ENCODE measurements around the gene TYRO3. TPM values are rescaled to one million over a fixed set of nuclear protein-coding genes. Genes with fewer than 3 reads are reported as not detected.

TYRO3 gene
- total RNA-seq, 1 experiment from 2014 or later = 0.37 TPM

GRCh38 chr15:41557673-41558399 is 1.2 kb upstream of the TYRO3 start:
- no peaks in the 10 kb centered on the region for H3K79me2 ChIP-seq (ENCODE audit: low read length)
- H3K4me1 ChIP-seq (ENCODE audit: low read length) = peaks cover 26% of the 10 kb centered on the region
- H4K20me1 ChIP-seq (ENCODE audit: insufficient read depth, low read depth, low read length) = no peaks in the 10 kb centered on the region
- no peaks in the 10 kb centered on the region for H3K27me3 ChIP-seq (ENCODE audit: low read length)
- H3K36me3 ChIP-seq (ENCODE audit: insufficient read depth, low read length) = no peaks in the 10 kb centered on the region
- H2AFZ ChIP-seq (ENCODE audit: low read length) = peak overlapping the region; percentile 51; the same call in 1 of the 2 replicates
- H3K9ac ChIP-seq (ENCODE audit: low read length) = 0 out of 2 replicates have a peak overlapping the region, but pooled peaks have one; percentile 59
- H3K4me2 ChIP-seq (ENCODE audit: low read depth, low read length, poor library complexity, severe bottlenecking) = peak overlapping the region; percentile 84
- H3K9me2 ChIP-seq (replicated peaks; ENCODE audit: insufficient read depth, low read length) = no peaks in the 10 kb centered on the region
- H3K9me3 ChIP-seq (ENCODE audit: low read length) = no peaks in the 10 kb centered on the region
- no peak overlapping the region for H3K27ac ChIP-seq (ENCODE audit: low read length)
- DNase-seq = peak; percentile 92
- H3K4me3 ChIP-seq (ENCODE audit: low read length) = peak overlapping the region; percentile 68

DNA sequence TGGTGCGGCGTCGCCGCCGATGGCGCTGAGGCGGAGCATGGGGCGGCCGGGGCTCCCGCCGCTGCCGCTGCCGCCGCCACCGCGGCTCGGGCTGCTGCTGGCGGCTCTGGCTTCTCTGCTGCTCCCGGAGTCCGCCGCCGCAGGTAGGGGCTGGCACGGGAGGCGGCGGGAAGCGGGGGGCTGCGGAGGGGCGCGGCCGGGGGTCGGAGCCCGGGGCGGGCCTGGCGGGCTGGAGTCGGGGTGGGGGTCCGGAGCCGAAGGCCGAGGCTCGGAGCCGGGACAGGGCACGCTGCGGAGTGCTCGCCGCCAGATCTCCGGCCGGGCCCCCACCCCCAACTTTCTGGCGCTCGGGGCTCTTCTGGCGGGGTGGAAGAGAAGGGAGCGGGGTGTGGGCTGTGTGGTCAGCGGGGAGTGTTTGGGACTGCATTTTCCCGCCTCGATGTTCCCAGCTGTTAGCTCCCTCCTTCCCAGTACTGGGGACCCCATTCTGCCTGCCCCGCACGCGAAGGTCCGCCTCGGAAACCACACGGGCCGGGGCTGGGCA is 299 bp downstream of the TYRO3 start:
- Histone ChIP-seq H3K79me2 (ENCODE audit: low read length) (no peaks in the 10 kb centered on the region), H3K27me3 (ENCODE audit: low read length) (no peaks in the 10 kb centered on the region), H3K27ac (ENCODE audit: low read length) (no peak overlapping the region), H3K9me3 (ENCODE audit: low read length) (no peaks in the 10 kb centered on the region), H3K4me1 (ENCODE audit: low read length) (peaks cover 26% of the 10 kb centered on the region), H3K9me2 (replicated peaks; ENCODE audit: insufficient read depth, low read length) (no peaks in the 10 kb centered on the region), H4K20me1 (ENCODE audit: insufficient read depth, low read depth, low read length) (no peaks in the 10 kb centered on the region), H3K9ac (ENCODE audit: low read length) (peak overlapping the region; percentile 59), H3K36me3 (ENCODE audit: insufficient read depth, low read length) (no peaks in the 10 kb centered on the region), H3K4me3 (ENCODE audit: low read length) (peak overlapping the region; percentile 68; the same call in 1 of the 2 replicates), H3K4me2 (ENCODE audit: low read depth, low read length, poor library complexity, severe bottlenecking) (peak overlapping the region; percentile 84), H2AFZ (ENCODE audit: low read length) (no peak overlapping the region)
- DNase-seq = no peak

GRCh38 chr15:41560572-41560874 is 1.5 kb downstream of the TYRO3 start:
- Histone ChIP-seq H3K4me1 (ENCODE audit: low read length) (peaks cover 26% of the 10 kb centered on the region), H3K9me3 (ENCODE audit: low read length) (no peaks in the 10 kb centered on the region), H3K79me2 (ENCODE audit: low read length) (no peaks in the 10 kb centered on the region), H3K36me3 (ENCODE audit: insufficient read depth, low read length) (no peaks in the 10 kb centered on the region), H3K4me3 (ENCODE audit: low read length) (no peak overlapping the region), H4K20me1 (ENCODE audit: insufficient read depth, low read depth, low read length) (no peaks in the 10 kb centered on the region), H3K27me3 (ENCODE audit: low read length) (no peaks in the 10 kb centered on the region), H3K9me2 (replicated peaks; ENCODE audit: insufficient read depth, low read length) (no peaks in the 10 kb centered on the region), H3K9ac (ENCODE audit: low read length) (no peak overlapping the region), H2AFZ (ENCODE audit: low read length) (no peak overlapping the region), H3K27ac (ENCODE audit: low read length) (no peak overlapping the region), H3K4me2 (ENCODE audit: low read depth, low read length, poor library complexity, severe bottlenecking) (no peak overlapping the region)
- no peak for DNase-seq

- no peaks in the 10 kb centered on the region for H3K9me3 ChIP-seq (ENCODE audit: low read length)
- H3K4me2 ChIP-seq (ENCODE audit: low read depth, low read length, poor library complexity, severe bottlenecking) = no peak overlapping the region
- H3K9me2 ChIP-seq (replicated peaks; ENCODE audit: insufficient read depth, low read length) = no peaks in the 10 kb centered on the region
These were observed 2.2 kb downstream of the TYRO3 start for GRCh38 chr15:41561104-41561776.

GRCh38 chr15:41561777-41562145 is 2.7 kb downstream of the TYRO3 start:
- Histone ChIP-seq H3K9me3 (ENCODE audit: low read length) (no peaks in the 10 kb centered on the region), H3K9ac (ENCODE audit: low read length) (no peak overlapping the region), H3K9me2 (replicated peaks; ENCODE audit: insufficient read depth, low read length) (no peaks in the 10 kb centered on the region), H3K27me3 (ENCODE audit: low read length) (no peaks in the 10 kb centered on the region), H3K4me3 (ENCODE audit: low read length) (no peak overlapping the region), H3K4me2 (ENCODE audit: low read depth, low read length, poor library complexity, severe bottlenecking) (no peak overlapping the region), H3K27ac (ENCODE audit: low read length) (no peak overlapping the region), H4K20me1 (ENCODE audit: insufficient read depth, low read depth, low read length) (no peaks in the 10 kb centered on the region), H2AFZ (ENCODE audit: low read length) (no peak overlapping the region), H3K36me3 (ENCODE audit: insufficient read depth, low read length) (no peaks in the 10 kb centered on the region), H3K4me1 (ENCODE audit: low read length) (peaks cover 20% of the 10 kb centered on the region), H3K79me2 (ENCODE audit: low read length) (no peaks in the 10 kb centered on the region)
- no peak for DNase-seq

More at GRCh38 chr15:41561104-41561776, 2.2 kb downstream of the TYRO3 start:
- Histone ChIP-seq H3K36me3 (ENCODE audit: insufficient read depth, low read length) (no peaks in the 10 kb centered on the region), H3K27me3 (ENCODE audit: low read length) (no peaks in the 10 kb centered on the region), H3K4me1 (ENCODE audit: low read length) (peaks cover 25% of the 10 kb centered on the region), H3K79me2 (ENCODE audit: low read length) (no peaks in the 10 kb centered on the region), H3K9ac (ENCODE audit: low read length) (no peak overlapping the region), H2AFZ (ENCODE audit: low read length) (no peak overlapping the region), H3K4me3 (ENCODE audit: low read length) (no peak overlapping the region), H4K20me1 (ENCODE audit: insufficient read depth, low read depth, low read length) (no peaks in the 10 kb centered on the region), H3K27ac (ENCODE audit: low read length) (no peak overlapping the region)
- no peak for DNase-seq

- no peaks in the 10 kb centered on the region for H3K9me3 ChIP-seq (ENCODE audit: low read length)
- H3K9me2 ChIP-seq (replicated peaks; ENCODE audit: insufficient read depth, low read length) = no peaks in the 10 kb centered on the region
- H3K4me1 ChIP-seq (ENCODE audit: low read length) = peaks cover 15% of the 10 kb centered on the region
- H3K36me3 ChIP-seq (ENCODE audit: insufficient read depth, low read length) = no peaks in the 10 kb centered on the region
- no peaks in the 10 kb centered on the region for H4K20me1 ChIP-seq (ENCODE audit: insufficient read depth, low read depth, low read length)
- no peaks in the 10 kb centered on the region for H3K79me2 ChIP-seq (ENCODE audit: low read length)
- no peaks in the 10 kb centered on the region for H3K27me3 ChIP-seq (ENCODE audit: low read length)
- no peak overlapping the region for H3K9ac ChIP-seq (ENCODE audit: low read length)
- DNase-seq = no peak
- H2AFZ ChIP-seq (ENCODE audit: low read length) = no peak overlapping the region
- no peak overlapping the region for H3K27ac ChIP-seq (ENCODE audit: low read length)
- no peak overlapping the region for H3K4me2 ChIP-seq (ENCODE audit: low read depth, low read length, poor library complexity, severe bottlenecking)
- H3K4me3 ChIP-seq (ENCODE audit: low read length) = no peak overlapping the region
These were observed 3.2 kb downstream of the TYRO3 start for GRCh38 chr15:41562244-41562643.

DNA sequence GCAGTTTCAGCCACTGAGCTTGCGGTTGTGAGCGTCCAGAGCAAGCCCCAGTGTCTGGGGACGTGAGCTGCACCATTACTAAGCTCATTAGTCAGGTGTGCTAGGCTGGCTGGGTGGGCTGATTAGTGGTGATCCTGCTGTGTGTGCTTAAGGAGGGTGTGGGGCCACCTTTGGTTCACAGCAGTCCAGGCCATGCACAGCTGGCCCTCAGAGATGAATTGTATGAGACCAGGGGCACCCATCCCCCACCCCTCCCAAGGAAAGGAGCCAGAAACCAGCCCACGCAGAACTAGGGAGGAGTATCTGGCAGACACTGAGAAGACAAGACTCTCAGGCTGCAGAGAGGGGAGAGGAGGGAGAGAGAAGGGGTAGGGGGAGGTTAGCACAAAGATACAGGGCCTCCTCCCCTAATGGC is 3.8 kb downstream of the TYRO3 start:
- no peaks in the 10 kb centered on the region for H3K27me3 ChIP-seq (ENCODE audit: low read length)
- no peak overlapping the region for H3K4me3 ChIP-seq (ENCODE audit: low read length)
- no peak for DNase-seq
- no peaks in the 10 kb centered on the region for H3K9me3 ChIP-seq (ENCODE audit: low read length)
- no peaks in the 10 kb centered on the region for H4K20me1 ChIP-seq (ENCODE audit: insufficient read depth, low read depth, low read length)
- H3K79me2 ChIP-seq (ENCODE audit: low read length) = no peaks in the 10 kb centered on the region
- H3K9ac ChIP-seq (ENCODE audit: low read length) = no peak overlapping the region
- H3K4me1 ChIP-seq (ENCODE audit: low read length) = peaks cover 14% of the 10 kb centered on the region
- no peak overlapping the region for H2AFZ ChIP-seq (ENCODE audit: low read length)
- no peak overlapping the region for H3K27ac ChIP-seq (ENCODE audit: low read length)
- no peaks in the 10 kb centered on the region for H3K36me3 ChIP-seq (ENCODE audit: insufficient read depth, low read length)
- no peak overlapping the region for H3K4me2 ChIP-seq (ENCODE audit: low read depth, low read length, poor library complexity, severe bottlenecking)
- no peaks in the 10 kb centered on the region for H3K9me2 ChIP-seq (replicated peaks; ENCODE audit: insufficient read depth, low read length)

- peaks cover 3% of the 10 kb centered on the region for H3K4me1 ChIP-seq (ENCODE audit: low read length)
- no peak overlapping the region for H3K27ac ChIP-seq (ENCODE audit: low read length)
- no peaks in the 10 kb centered on the region for H4K20me1 ChIP-seq (ENCODE audit: insufficient read depth, low read depth, low read length)
- no peak for DNase-seq
- no peak overlapping the region for H3K4me3 ChIP-seq (ENCODE audit: low read length)
- no peaks in the 10 kb centered on the region for H3K9me2 ChIP-seq (replicated peaks; ENCODE audit: insufficient read depth, low read length)
- H2AFZ ChIP-seq (ENCODE audit: low read length) = no peak overlapping the region
- H3K27me3 ChIP-seq (ENCODE audit: low read length) = no peaks in the 10 kb centered on the region
- H3K4me2 ChIP-seq (ENCODE audit: low read depth, low read length, poor library complexity, severe bottlenecking) = no peak overlapping the region
- no peaks in the 10 kb centered on the region for H3K79me2 ChIP-seq (ENCODE audit: low read length)
- no peaks in the 10 kb centered on the region for H3K9me3 ChIP-seq (ENCODE audit: low read length)
- no peaks in the 10 kb centered on the region for H3K36me3 ChIP-seq (ENCODE audit: insufficient read depth, low read length)
- H3K9ac ChIP-seq (ENCODE audit: low read length) = no peak overlapping the region
These were observed 5.4 kb downstream of the TYRO3 start for GRCh38 chr15:41564286-41564959.
